ENCODE results near the gene VAV3.

The VAV3 gene

GRCh38 chr1:107524301-107524700 lies 440.7 kb downstream of the VAV3 start:
- DNase-seq, result no peak

DNA sequence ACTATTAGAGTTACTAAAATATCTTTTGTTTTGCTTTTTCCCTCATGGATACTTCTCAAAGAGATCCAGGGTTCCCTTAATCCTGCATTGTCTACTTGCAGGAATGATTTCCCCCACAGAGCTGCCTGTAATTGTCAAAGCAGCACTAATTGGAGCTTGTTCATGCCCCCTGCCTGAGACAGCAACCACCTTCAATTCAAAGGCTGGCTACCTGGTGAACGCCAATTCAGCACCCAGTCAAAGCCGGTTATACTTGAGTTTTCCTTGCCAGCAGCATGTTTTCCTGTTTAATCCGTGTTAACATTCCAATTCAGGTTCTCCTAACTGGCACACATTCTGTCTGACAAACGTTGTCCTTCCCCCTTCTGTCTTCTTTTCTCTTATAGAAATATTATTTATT lies 441.2 kb downstream of the VAV3 start:
- no peak for DNase-seq

DNA sequence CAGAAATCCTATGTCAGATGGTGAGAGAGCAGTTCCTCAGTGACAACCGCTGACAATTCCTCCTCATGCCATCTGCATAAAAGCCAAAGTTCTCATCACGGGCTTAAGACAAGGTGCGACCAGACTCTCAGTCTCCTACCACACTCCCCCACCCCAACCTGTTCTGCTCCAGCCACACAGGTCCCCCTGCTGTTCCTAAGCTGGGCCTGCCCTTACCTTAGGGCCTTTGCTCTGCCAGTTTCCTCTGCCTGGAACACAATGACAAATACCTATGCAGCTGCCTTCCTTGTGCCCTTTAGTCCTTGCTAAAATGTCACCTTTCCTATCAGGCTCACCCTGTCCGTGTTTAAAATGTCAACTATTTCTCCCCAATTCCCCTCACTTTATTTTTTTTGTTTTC lies 441.9 kb downstream of the VAV3 start:
- DNase-seq, result no peak

Data from activated CD4-positive, alpha-beta T cell treated with anti-CD3 and anti-CD28 coated beads, Interleukin-2, amount 50 U/mL, for 16 hours (primary cell).